ENCODE results near the gene BEND7.
"Not testable (repeated sequence)": the region's sequence is repeated elsewhere in the genome, so short reads cannot be mapped to it uniquely, and the experiment has no call there.

Gene BEND7

DNA sequence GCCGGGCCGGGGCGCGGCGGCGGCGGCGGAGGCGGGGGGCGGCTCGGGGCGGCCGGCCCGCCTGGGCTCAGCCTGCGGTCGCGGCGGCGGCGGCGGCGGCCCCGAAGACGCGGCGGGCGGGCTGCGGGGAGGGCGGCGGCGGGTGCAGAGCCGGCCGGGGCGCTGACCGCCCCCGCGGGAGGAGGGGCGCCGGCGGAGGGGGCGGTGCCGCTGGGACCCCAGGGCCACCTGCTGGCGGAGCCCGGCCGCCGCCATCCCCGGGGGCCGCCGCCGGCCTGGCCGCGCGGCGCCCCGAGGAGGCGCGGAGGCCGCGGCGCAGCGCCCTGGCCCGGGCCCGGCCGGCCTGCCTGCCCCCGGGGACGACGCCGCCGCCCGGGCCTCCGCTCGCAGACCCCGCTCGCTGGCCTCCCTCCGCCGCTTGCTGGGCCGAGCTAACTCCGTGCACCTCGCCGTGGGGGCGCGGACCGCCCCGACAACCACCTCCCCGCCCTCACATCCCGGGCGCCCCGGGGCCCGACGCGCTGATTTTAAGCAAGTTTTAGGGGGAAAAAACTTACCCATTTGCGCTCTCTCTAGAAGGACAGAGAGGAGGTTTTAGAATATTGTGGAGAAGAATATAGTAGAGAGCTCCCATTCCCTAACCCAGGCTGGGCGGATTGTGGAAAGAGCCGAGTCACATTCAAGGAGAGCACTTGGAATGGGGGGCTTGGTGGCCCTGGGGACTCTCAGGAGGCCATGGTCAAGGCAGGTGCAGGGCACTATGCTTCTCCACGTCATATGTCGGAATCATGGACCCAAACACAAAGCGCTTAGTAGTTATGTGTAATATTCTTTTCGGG is at the start of gene BEND7:
TSS of gene BEND7 (minus strand) at position 140 of the 839 bp plus-strand sequence. CDS start 481 bp downstream, outside the sequence.
- peak in 1 of 2 experiments; percentile 31 for DNase-seq

DNA sequence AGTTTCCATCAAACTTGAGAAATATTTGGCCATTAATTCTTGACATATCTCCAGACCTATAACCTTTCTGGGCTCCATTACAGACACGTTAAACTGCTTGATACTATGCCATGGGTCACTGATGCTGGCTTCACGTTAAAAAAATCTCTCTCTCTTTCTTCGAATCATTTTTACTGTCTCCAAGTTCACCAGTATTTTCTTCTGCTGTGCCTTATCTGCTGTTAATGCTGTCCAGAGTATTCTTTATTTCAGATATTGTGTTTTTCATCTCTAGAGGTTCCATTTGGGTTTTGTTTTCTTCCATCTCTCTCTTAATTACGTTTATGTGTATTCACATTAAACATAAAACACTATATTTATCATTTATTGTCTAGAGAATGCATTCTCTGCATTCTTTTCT is 45.1 kb upstream of the BEND7 start:
- no peak for DNase-seq

DNA sequence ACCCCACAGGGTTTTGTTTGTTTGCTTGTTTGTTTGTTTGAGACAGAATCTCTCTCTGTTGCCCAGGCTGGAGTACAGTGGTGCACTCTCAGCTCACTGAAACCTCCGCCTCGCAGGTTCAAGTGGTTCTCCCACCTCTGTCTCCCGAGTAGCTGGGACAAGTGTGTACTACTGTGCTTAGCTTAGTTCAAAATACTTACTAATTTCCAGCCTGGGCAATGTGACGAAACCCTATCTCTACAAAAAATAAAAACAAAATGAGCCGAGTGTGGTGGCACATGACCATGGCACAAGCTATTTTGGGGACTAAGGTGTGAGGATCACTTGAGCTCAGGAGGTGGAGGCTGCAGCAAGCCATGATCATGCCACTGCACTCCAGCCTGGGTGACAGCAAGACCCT is 42.7 kb upstream of the BEND7 start:
- DNase-seq, result no peak

- no peak for DNase-seq
These were observed 38.2 kb upstream of the BEND7 start for GRCh38 chr10:13567030-13567429.

GRCh38 chr10:13564576-13564975 is 35.8 kb upstream of the BEND7 start:
- DNase-seq, result no peak

DNA sequence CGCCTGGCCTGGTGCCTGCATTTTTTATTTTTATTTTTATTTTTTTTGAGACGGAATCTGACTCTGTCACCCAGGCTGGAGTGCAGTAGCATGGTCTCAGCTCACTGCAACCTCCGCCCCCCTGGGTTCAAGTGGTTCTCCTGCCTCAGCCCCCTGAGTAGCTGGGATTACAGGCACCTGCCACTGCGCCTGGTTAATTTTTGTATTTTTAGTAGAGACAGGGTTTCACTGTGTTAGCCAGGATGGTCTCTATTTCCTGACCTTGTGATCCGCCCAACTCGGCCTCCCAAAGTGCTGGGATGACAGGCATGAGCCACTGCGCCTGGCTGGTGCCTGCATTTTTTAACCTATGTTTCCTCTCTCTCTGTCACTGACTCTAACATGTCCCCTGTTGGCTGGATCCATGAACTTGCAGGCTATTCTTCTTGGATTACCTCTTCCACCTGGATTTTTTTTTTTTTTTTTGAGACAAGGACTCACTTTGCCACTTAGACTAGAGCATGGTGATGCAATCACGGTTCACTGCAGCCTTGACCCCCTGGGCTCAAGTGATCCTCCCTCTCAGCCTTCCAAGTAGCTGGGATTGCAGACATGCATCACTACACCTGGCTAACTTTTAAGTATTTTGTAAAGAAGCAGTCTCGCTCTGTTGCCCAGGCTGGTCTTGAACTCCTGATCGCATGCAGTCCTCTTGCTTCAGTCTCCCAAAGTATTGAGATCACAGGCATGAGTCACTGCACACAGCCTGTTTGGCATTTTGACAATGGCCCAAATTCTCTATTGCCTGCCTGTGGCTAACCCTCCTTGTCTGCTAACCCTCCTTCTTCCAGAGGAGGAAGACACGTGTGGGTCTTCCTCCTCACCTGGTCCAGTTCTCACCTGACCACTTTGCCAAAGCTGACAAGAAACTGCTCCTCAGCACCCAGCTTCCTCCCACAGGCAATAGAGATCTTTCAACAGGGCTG is 34.9 kb upstream of the BEND7 start:
- DNase-seq, result no peak

- DNase-seq, result no peak
These were observed 31.8 kb upstream of the BEND7 start for GRCh38 chr10:13560597-13560996.

- DNase-seq, result no peak
These were observed 30.4 kb upstream of the BEND7 start for GRCh38 chr10:13559124-13559700.

- DNase-seq, result no peak
These were observed 27.2 kb upstream of the BEND7 start for GRCh38 chr10:13555884-13556510.

- DNase-seq, result no peak
These were observed 22.0 kb upstream of the BEND7 start for GRCh38 chr10:13550802-13551201.

DNA sequence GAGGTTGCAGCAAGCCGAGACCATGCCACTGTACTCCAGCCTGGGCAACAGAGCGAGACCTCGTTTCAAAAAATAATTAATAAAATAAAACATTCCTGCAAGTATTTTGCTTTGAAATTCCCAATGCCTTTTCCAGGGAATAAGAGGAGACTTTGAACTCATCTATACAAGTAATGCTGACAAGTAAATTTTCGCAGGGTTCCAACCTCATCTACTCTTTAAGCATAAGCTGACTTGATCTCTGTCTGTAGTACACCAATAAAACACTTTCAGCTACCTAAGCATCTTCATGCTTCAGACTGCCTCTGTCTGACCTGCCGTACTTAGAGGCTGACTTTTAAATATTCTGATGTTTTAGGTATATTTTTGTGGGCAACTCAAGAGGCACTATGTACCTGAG is 13.7 kb upstream of the BEND7 start:
- DNase-seq, result no peak

GRCh38 chr10:13537985-13538384 is 9.2 kb upstream of the BEND7 start:
- DNase-seq, result not testable (repeated sequence)

DNA sequence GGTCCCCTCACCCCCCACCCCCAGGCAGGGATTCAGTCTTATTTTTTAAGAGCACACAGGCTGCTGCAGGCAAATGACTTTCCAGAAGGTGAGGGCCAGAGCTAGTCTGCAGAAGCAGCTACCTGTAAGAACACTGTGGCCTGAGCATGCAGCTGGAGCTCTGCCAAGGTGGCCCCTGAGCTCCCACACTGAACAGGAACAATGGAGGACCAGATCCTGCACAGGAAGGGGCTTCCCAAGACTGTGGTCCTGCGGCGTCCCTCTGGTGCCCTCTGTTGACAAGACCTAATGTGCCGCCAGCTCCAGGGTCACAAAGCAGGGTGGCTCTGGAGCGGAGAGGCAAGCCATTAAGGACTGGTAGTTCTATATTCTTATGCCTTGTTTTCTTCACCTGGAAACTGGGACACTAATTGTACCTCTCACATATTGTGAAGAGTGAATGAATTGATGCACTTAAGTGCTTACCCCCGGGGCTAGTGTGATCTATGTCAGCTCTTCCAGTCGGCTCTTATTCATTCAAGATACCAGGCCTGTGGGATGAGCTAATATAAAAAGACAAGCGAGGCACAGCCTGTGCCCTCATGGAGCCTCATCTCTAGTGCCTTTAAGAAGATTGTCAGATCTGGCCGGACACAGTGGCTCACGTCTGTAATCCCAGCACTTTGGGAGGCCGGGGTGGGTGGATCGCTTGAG is 8.0 kb upstream of the BEND7 start:
- peak; percentile 35 to 45 for DNase-seq

- no peak for DNase-seq
These were observed 6.5 kb upstream of the BEND7 start for GRCh38 chr10:13535346-13535745.

- DNase-seq, result no peak
These were observed 830 bp upstream of the BEND7 start for GRCh38 chr10:13529714-13529973.

DNA sequence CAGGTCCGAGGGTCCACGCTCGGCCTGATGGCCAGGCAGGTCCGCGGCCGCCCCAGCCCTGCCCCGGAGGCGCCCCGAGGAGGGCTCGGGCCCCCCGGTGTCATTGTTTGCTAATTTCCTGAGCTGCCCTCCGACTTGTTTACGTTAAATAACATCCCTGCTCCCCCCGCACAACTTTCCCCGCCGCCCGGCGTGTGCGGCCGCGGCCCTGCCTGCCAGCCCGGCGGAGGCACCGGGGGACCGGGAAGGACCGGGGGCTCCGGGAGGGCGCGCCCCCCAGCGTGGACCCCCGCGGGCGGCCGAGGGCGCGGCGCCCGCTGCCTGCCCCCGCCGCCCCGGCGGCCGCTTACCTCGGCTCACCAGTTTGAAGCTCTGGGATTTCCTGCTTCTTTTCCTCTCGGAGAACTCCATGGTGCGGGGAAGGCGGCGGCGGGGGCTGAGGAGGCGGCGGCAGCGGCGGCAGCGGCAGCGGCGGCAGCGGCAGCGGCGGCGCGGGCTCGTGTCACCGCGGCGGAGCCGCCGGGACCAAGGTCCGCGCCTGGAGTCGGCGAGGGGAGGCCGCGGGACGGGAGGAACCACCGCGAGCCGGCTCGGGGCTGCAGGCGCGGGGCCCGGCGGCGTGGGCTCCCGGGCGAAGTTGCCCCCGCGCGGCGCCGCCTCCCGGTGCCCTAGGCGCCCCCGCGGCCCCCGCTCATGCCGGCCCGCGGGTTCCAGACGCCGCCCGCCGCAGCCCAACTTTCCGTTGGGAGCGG is 515 bp downstream of the BEND7 start:
- DNase-seq, result peak in 1 of 2 experiments; percentile 20

DNA sequence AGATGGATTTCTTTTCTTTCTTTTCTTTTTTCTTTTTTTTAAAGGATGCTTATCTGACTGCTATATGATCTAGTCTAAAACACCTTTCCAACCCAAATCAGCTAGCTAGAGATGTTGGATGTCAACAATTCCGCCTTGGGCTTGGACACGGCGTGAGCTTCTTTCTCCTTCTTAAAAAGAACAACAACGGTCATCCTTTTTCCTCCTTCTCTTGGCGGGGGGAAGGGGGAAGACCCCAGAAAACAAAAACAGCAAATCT is 1.0 kb downstream of the BEND7 start:
- no peak for DNase-seq

DNA sequence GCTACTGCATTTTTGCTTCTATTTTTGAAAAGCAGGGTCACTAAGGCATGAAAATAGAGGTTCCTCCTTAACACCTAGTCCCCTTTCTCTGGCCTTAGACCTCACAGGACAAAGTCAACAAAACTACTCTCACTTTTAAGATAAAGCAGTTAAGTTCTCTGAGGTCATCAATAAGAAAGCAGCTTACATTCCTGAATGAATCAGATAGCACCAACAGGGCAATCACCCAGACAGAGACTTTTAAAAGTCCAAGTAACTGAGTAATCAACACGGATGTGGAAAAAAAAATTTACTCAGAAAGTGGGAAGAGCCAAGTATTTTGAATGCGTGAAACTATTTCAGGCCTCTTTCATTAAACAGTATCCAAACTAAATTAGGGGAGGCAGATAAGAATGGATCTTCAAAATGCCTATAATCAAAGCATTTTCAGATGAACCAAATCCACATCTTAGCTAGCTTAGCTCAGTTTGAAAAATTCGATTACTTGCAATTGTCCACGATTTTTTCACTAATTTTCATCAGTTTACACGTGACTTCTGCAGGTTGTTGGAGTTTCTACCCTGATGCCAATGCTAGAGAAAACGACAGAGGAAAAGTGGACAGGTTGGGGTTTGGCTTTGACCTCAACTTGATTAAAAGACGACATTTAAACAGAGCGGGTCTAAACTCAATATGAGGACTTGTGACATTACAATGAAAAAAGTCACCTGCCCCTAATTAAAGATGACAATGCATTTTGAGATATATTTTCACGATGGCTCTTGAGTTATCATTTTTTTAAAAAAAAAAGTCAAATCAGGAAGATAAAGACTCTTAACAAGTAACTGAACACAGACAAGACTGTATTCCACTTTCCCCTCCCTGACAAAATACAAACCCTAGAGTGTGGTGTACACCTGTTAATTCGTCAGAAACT is 1.6 kb downstream of the BEND7 start:
- DNase-seq, result no peak

- DNase-seq, result no peak
These were observed 3.2 kb downstream of the BEND7 start for GRCh38 chr10:13525663-13526062.

DNA sequence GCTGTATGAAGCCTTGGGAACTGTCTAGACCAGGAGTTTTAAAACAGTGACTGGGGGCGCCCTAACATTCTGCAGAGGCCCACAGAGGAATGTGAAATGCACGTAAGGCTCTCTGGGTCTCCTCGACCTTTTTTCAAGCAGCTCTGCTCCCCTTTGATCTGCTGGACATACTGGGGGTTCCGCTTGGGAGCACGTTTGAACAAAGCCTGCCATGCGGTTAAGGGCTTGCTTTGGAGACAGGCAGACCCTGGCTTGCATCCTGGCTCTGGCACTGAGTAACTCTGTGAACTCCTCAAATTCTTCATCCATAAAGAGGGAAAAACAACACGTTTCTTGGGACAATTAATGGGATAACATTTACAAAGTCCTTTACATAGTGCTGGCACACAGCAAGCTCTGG is 7.8 kb downstream of the BEND7 start:
- DNase-seq, result no peak

- DNase-seq, result no peak
These were observed 8.6 kb downstream of the BEND7 start for GRCh38 chr10:13520194-13520593.

Data from activated T-cell treated with anti-CD3 and anti-CD28 coated beads, Interleukin-2, amount 50 U/mL, for 48 hours (primary cell).